ENCODE data around the gene MYH2. TPM values are rescaled to one million over a fixed set of nuclear protein-coding genes. Genes with fewer than 3 reads are reported as not detected.

The MYH2 gene
- total and polyA plus RNA-seq, 2 of the 13 experiments (the other 11 are each of a cell fraction or from before 2014, with no cell fraction given): not detected

DNA sequence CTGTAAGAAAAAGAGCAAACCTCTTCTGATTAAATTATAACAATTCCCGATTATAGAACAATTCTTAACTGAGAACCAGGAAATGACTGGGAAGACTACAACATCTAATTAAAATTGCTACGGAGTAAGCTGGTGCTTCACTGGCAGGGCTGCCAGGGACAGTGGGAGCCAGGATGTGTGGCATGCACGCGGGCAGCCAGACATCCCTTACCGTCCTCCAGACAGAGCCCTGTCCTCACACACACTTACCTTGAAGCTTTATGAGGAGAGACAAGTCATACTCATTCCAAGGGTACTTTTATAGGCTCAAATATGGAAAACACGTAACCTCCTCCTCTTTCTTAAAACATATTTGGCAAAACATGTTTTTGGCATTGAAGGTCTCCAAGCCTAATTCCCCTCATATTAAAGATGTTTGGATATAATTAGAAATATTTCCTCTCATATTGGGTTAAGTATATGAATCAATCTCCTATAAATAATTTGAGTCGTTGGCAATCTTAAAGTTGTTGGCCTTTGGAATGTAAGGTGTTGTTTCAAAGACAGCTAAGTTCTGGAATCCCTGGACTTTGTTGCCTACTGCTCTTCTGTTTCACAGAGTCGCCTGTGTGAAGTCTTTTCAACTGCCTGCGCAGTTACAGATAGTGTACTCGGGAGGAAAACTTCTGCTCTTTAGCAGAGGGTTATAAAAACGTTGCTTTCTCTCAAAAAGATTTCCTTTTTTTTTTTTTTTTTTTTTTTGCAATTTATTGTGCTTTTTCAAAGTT lies 31.0 kb downstream of the MYH2 start, which contains the start of gene MYH1:
Gene MYH1, minus strand, starts transcription at position 272 of the 767 bp plus-strand sequence. CDS start 1,900 bp downstream, outside the sequence.
- Histone ChIP-seq H3K4me2 (ENCODE audit: low read depth, low read length) (no peak within 1 kb of the TSS), H3K27me3 (ENCODE audit: control insufficient read depth in 1 of 2, insufficient read depth in 2 of 2, low read length in 2 of 2) (0 out of 5 replicates have a peak, but pooled peaks cover 0 to 8% of the 10 kb centered on the region in 2 experiments), H2AFZ (ENCODE audit: low read length) (no peak within 1 kb of the TSS), H3K9ac (ENCODE audit: insufficient read depth, low read depth, low read length) (no peak within 1 kb of the TSS), H4K20me1 (ENCODE audit: insufficient read depth, low read length) (no peaks in the 10 kb centered on the region), H3K4me1 (ENCODE audit: insufficient read depth, low read length) (no peaks in the 10 kb centered on the region), H3K36me3 (replicated peaks in 1 of 2; ENCODE audit: control insufficient read depth in 1 of 2, insufficient read depth in 2 of 2, low read length in 2 of 2) (no peaks in the 10 kb centered on the region), H3K4me3 (replicated peaks in 1 of 3; ENCODE audit: insufficient read depth in 1 of 3, low read depth in 2 of 3, low read length in 3 of 3) (no peak within 1 kb of the TSS), H3K27ac (ENCODE audit: extremely low read length, insufficient read depth, low read length) (no peak within 1 kb of the TSS), H3K9me3 (ENCODE audit: low read length) (no peaks in the 10 kb centered on the region), H3K79me2 (ENCODE audit: insufficient read depth, low read length) (no peaks in the 10 kb centered on the region)
- in situ Hi-C loops (cut with HindIII; ENCODE audit: extremely low pct_ligation_motif_present, low pct_unique_long_range_greater_than_20kb) (no loop called here), intact Hi-C loops (cut with micrococcal nuclease; ENCODE audit: unreplicated experiment) (no loop called here)
- ChIA-PET CTCF (ENCODE audit: low intra/inter-chr PET ratio, low total read pairs) (no interaction called here), POLR2A (no interaction called here)
- DNase-seq (ENCODE audit: low spot score) (no peak), FAIRE-seq (no peak), ATAC-seq (no peak)
- WGBS (ENCODE audit: low lambda C conversion rate): 19% methylated on average over 11 of the region's 11 CpGs
- no TSS peak for BruUV-seq (replicated peaks)
- TF ChIP-seq SAFB2 (CRISPR knock-in tag; IDR thresholded peaks at IDR 0.05; ENCODE audit: borderline replicate concordance, low read depth) (no peak), CAMTA2 (CRISPR knock-in tag; IDR thresholded peaks at IDR 0.05; ENCODE audit: borderline replicate concordance) (no peak), GZF1 (CRISPR knock-in tag; IDR thresholded peaks at IDR 0.05) (no peak), ZNF383 (CRISPR knock-in tag; IDR thresholded peaks at IDR 0.05; ENCODE audit: borderline replicate concordance) (no peak), ARHGAP35 (CRISPR knock-in tag; IDR thresholded peaks at IDR 0.05; ENCODE audit: borderline replicate concordance) (no peak), SETDB1 (CRISPR knock-in tag; IDR thresholded peaks at IDR 0.05; ENCODE audit: borderline replicate concordance) (no peak)
- TF ChIP-seq, protein P1, sequence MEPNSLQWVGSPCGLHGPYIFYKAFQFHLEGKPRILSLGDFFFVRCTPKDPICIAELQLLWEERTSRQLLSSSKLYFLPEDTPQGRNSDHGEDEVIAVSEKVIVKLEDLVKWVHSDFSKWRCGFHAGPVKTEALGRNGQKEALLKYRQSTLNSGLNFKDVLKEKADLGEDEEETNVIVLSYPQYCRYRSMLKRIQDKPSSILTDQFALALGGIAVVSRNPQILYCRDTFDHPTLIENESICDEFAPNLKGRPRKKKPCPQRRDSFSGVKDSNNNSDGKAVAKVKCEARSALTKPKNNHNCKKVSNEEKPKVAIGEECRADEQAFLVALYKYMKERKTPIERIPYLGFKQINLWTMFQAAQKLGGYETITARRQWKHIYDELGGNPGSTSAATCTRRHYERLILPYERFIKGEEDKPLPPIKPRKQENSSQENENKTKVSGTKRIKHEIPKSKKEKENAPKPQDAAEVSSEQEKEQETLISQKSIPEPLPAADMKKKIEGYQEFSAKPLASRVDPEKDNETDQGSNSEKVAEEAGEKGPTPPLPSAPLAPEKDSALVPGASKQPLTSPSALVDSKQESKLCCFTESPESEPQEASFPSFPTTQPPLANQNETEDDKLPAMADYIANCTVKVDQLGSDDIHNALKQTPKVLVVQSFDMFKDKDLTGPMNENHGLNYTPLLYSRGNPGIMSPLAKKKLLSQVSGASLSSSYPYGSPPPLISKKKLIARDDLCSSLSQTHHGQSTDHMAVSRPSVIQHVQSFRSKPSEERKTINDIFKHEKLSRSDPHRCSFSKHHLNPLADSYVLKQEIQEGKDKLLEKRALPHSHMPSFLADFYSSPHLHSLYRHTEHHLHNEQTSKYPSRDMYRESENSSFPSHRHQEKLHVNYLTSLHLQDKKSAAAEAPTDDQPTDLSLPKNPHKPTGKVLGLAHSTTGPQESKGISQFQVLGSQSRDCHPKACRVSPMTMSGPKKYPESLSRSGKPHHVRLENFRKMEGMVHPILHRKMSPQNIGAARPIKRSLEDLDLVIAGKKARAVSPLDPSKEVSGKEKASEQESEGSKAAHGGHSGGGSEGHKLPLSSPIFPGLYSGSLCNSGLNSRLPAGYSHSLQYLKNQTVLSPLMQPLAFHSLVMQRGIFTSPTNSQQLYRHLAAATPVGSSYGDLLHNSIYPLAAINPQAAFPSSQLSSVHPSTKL (CRISPR knock-in tag; IDR thresholded peaks at IDR 0.05): no peak
- TF ChIP-seq, protein P2, sequence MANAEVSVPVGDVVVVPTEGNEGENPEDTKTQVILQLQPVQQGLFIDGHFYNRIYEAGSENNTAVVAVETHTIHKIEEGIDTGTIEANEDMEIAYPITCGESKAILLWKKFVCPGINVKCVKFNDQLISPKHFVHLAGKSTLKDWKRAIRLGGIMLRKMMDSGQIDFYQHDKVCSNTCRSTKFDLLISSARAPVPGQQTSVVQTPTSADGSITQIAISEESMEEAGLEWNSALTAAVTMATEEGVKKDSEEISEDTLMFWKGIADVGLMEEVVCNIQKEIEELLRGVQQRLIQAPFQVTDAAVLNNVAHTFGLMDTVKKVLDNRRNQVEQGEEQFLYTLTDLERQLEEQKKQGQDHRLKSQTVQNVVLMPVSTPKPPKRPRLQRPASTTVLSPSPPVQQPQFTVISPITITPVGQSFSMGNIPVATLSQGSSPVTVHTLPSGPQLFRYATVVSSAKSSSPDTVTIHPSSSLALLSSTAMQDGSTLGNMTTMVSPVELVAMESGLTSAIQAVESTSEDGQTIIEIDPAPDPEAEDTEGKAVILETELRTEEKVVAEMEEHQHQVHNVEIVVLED (CRISPR knock-in tag; IDR thresholded peaks at IDR 0.05; ENCODE audit: borderline replicate concordance): no peak
- TF ChIP-seq, protein P3, sequence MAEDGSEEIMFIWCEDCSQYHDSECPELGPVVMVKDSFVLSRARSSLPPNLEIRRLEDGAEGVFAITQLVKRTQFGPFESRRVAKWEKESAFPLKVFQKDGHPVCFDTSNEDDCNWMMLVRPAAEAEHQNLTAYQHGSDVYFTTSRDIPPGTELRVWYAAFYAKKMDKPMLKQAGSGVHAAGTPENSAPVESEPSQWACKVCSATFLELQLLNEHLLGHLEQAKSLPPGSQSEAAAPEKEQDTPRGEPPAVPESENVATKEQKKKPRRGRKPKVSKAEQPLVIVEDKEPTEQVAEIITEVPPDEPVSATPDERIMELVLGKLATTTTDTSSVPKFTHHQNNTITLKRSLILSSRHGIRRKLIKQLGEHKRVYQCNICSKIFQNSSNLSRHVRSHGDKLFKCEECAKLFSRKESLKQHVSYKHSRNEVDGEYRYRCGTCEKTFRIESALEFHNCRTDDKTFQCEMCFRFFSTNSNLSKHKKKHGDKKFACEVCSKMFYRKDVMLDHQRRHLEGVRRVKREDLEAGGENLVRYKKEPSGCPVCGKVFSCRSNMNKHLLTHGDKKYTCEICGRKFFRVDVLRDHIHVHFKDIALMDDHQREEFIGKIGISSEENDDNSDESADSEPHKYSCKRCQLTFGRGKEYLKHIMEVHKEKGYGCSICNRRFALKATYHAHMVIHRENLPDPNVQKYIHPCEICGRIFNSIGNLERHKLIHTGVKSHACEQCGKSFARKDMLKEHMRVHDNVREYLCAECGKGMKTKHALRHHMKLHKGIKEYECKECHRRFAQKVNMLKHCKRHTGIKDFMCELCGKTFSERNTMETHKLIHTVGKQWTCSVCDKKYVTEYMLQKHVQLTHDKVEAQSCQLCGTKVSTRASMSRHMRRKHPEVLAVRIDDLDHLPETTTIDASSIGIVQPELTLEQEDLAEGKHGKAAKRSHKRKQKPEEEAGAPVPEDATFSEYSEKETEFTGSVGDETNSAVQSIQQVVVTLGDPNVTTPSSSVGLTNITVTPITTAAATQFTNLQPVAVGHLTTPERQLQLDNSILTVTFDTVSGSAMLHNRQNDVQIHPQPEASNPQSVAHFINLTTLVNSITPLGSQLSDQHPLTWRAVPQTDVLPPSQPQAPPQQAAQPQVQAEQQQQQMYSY (CRISPR knock-in tag; IDR thresholded peaks at IDR 0.05): no peak
- TF ChIP-seq, protein P4, sequence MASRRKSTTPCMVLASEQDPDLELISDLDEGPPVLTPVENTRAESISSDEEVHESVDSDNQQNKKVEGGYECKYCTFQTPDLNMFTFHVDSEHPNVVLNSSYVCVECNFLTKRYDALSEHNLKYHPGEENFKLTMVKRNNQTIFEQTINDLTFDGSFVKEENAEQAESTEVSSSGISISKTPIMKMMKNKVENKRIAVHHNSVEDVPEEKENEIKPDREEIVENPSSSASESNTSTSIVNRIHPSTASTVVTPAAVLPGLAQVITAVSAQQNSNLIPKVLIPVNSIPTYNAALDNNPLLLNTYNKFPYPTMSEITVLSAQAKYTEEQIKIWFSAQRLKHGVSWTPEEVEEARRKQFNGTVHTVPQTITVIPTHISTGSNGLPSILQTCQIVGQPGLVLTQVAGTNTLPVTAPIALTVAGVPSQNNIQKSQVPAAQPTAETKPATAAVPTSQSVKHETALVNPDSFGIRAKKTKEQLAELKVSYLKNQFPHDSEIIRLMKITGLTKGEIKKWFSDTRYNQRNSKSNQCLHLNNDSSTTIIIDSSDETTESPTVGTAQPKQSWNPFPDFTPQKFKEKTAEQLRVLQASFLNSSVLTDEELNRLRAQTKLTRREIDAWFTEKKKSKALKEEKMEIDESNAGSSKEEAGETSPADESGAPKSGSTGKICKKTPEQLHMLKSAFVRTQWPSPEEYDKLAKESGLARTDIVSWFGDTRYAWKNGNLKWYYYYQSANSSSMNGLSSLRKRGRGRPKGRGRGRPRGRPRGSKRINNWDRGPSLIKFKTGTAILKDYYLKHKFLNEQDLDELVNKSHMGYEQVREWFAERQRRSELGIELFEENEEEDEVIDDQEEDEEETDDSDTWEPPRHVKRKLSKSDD (CRISPR knock-in tag; IDR thresholded peaks at IDR 0.05; ENCODE audit: low read depth): no peak

Data from HepG2 (cell line).